ENCODE measurements around the gene NTSR1. TPM values are rescaled to one million over a fixed set of nuclear protein-coding genes. Genes with fewer than 3 reads are reported as not detected.

NTSR1 gene
- total RNA-seq, 1 experiment from 2014 or later = 7.8 TPM

GRCh38 chr20:62764156-62764935 is 55.7 kb downstream of the NTSR1 start:
- no peaks in the 10 kb centered on the region for H3K9me3 ChIP-seq (ENCODE audit: low read length)
- no peak overlapping the region for H3K4me2 ChIP-seq (ENCODE audit: low read length)
- no peaks in the 10 kb centered on the region for H3F3A ChIP-seq (ENCODE audit: low read length, unreplicated experiment)
- POLR2A ChIA-PET (ENCODE audit: unreplicated experiment) = no interaction called here
- CTCF ChIA-PET = interaction anchor here (0.6 kb wide), 1 partner anchor 15 kb away, joined by 13 read pairs; no protein-coding TSS in a partner anchor
- H3K4me1 ChIP-seq (ENCODE audit: insufficient read depth, low read length) = peaks cover 7% of the 10 kb centered on the region
- no peaks in the 10 kb centered on the region for H3K79me2 ChIP-seq (ENCODE audit: low read length)
- H3K36me3 ChIP-seq (ENCODE audit: low read depth, low read length) = no peaks in the 10 kb centered on the region
- DNase-seq (no peak), ATAC-seq (peak; percentile 57)
- H3K4me3 ChIP-seq (ENCODE audit: low read length) = no peak overlapping the region
- no peak overlapping the region for H3K9ac ChIP-seq (ENCODE audit: low read length)
- no TSS peak for BruUV-seq (replicated peaks)
- no peak for TF ChIP-seq CTCF (conservative IDR thresholded peaks at IDR 0.05; ENCODE audit: low read depth, low read length)
- TF ChIP-seq EZH2 (IDR thresholded peaks at IDR 0.05; ENCODE audit: low read length, unreplicated experiment) = no peak
- TF ChIP-seq EZH2phosphoT487 (IDR thresholded peaks at IDR 0.05; ENCODE audit: borderline replicate concordance, low read length) = no peak
- no peaks in the 10 kb centered on the region for H4K20me1 ChIP-seq (ENCODE audit: low read length)
- H3K27ac ChIP-seq (ENCODE audit: low read length) = no peak overlapping the region
- intact Hi-C loops (cut with micrococcal nuclease) = no loop called here
- no peaks in the 10 kb centered on the region for H3K9me2 ChIP-seq (replicated peaks; ENCODE audit: low read length)
- no peak overlapping the region for H2AFZ ChIP-seq (ENCODE audit: low read length)
- 0 out of 2 replicates have a peak, but pooled peaks cover 4% of the 10 kb centered on the region for H3K27me3 ChIP-seq (ENCODE audit: low read length)

- H3K9me2 ChIP-seq (replicated peaks; ENCODE audit: low read length) = no peaks in the 10 kb centered on the region
- DNase-seq (no peak), ATAC-seq (peak; percentile 56)
- ChIA-PET POLR2A (ENCODE audit: unreplicated experiment) (no interaction called here), CTCF (interaction anchor here (0.6 kb wide), 1 partner anchor 29 kb away, joined by 3 read pairs; no protein-coding TSS in a partner anchor)
- no peaks in the 10 kb centered on the region for H3K79me2 ChIP-seq (ENCODE audit: low read length)
- no peaks in the 10 kb centered on the region for H3F3A ChIP-seq (ENCODE audit: low read length, unreplicated experiment)
- H3K4me3 ChIP-seq (ENCODE audit: low read length) = no peak overlapping the region
- no peak for TF ChIP-seq CTCF (conservative IDR thresholded peaks at IDR 0.05; ENCODE audit: low read depth, low read length)
- TF ChIP-seq EZH2phosphoT487 (IDR thresholded peaks at IDR 0.05; ENCODE audit: borderline replicate concordance, low read length) = no peak
- no peak for TF ChIP-seq EZH2 (IDR thresholded peaks at IDR 0.05; ENCODE audit: low read length, unreplicated experiment)
- H3K9ac ChIP-seq (ENCODE audit: low read length) = no peak overlapping the region
- H3K27me3 ChIP-seq (ENCODE audit: low read length) = 0 out of 2 replicates have a peak, but pooled peaks cover 4% of the 10 kb centered on the region
- intact Hi-C loops (cut with micrococcal nuclease) = no loop called here
- H3K4me2 ChIP-seq (ENCODE audit: low read length) = no peak overlapping the region
- no peaks in the 10 kb centered on the region for H3K9me3 ChIP-seq (ENCODE audit: low read length)
- no peaks in the 10 kb centered on the region for H4K20me1 ChIP-seq (ENCODE audit: low read length)
- no peak overlapping the region for H2AFZ ChIP-seq (ENCODE audit: low read length)
- H3K36me3 ChIP-seq (ENCODE audit: low read depth, low read length) = no peaks in the 10 kb centered on the region
- no peak overlapping the region for H3K27ac ChIP-seq (ENCODE audit: low read length)
- peaks cover 7% of the 10 kb centered on the region for H3K4me1 ChIP-seq (ENCODE audit: insufficient read depth, low read length)
- BruUV-seq (replicated peaks) = no TSS peak
Measured at GRCh38 chr20:62765021-62765420, 56.4 kb downstream of the NTSR1 start.
